ENCODE data around the gene PLK2. TPM values are rescaled to one million over a fixed set of nuclear protein-coding genes. Genes with fewer than 3 reads are reported as not detected.

PLK2 gene
- total RNA-seq, 1 donor from 2014 or later, result 830 TPM

DNA sequence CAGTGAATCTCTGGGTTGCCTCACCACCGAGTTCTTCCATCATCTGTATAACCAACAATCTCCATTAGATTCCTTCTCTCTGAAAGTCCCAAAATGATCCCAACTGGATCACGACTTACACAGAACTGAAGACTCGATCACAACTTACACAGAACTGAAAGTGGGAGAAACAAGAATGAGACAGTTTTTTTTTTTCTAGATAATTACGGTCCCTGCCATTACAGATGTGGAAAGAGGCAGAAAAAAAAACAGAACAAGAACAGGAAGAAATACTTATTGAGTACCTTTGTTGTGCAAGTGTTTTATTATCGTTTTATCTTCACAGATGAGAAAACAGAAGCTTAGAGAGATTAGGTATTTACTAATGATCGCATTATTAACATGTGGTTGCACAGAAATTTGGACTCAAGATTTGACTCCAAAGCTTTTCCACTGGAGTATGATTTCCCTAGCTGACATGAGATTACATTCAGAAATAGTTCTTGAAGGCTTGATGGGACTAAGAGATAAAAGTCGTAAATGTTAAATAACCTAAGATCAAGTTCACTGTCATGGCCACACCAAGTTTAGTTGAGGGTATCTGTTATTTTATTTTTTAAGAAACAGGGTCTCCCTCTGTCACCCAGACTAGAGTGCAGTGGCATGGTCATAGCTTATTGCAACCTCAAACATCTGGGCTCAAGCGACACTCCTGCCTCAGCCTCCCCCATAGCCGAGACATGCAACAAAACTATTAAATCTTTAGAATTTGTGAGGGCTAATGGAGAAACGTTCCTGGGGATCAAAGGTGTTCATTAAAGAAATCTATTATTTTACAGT is 8.9 kb downstream of the PLK2 start:
- DNase-seq (ENCODE audit: low read depth), result peak; percentile 60

DNA sequence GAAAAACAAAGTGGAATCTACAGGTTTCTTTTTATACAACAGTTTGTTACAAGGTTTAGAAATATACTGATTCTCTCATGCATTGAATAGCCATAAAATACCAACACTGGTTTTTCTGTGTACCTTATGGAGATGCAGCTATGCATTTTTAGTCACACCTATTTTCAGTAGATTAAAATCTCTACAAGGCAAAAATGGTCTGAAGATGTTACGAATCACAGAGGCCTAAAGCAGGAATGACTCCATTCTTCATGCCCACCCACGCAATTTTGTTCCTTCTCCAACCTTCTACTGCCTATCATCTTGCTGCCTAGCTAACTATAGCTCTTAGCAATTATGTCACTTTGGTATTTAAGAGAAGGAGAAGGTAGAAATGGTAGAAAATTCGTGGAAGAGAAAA is 9.9 kb downstream of the PLK2 start:
- peak; percentile 4 for DNase-seq (ENCODE audit: low read depth)

GRCh38 chr5:58447226-58447625 is 12.7 kb downstream of the PLK2 start:
- peak; percentile 19 for DNase-seq (ENCODE audit: low read depth)

DNA sequence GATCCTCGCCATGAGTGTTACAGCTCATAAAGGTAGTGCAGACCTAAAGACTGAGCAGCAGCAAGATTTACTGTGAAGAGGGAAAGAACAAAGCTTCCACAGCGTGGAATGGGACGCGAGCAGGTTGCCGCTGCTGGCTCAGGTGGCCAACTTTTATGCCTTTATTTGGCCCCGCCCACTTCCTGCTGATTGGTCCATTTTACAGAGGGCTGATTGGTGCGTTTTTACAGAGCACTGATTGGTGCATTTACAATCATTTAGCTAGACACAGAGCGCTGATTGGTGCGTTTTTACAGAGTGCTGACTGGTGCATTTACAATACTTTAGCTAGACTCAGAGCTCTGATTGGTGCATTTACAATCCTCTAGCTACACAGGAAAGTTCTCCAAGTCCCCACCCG is 13.9 kb downstream of the PLK2 start:
- DNase-seq (ENCODE audit: low read depth), result no peak

DNA sequence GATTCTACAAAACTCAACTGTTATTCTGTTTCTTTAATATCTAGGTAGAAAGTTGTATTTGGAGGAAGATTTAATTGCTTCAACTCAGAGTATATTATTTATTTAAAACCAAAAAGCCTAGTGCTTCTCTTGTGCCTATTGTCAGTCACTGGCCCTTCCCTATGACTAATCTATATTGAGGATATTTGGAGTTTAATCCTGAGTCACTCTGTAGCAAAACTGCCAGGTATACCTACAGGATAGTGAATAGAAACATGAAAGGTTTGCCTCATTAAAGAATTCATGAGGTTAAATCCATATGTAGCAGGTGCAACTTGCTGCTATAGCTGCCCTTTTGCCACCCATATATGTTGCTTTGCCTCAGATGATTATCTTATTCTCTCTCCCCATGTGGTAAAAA is 15.1 kb downstream of the PLK2 start:
- DNase-seq (ENCODE audit: low read depth), result no peak

GRCh38 chr5:58440901-58441460 is 18.9 kb downstream of the PLK2 start:
- no peak for DNase-seq (ENCODE audit: low read depth)

DNA sequence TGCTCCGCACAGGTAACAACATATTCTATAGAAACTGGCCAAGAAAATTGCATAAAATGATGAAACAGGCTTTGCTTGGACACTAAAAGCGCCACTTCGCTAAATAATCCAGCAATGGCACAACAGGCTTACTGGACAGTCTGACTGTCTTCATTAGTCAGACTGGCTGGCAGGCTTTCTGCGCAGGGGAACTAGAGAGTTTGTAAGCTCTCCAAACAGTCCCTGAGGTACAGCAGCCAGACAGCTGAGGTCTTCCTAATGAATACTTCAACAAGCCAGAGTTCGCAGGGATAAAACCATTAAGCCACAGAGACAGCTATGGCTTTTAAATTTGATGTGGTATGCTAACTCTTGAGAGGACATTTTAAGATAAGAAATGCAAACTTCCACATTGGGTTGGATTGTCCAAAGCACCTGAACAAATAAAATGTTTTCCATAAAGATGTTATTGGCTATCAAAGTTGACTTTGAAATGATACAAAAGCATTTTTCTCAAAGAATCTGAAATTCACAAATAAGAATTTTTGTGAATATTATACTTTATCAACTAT is 20.7 kb downstream of the PLK2 start:
- DNase-seq (ENCODE audit: low read depth), result no peak

- DNase-seq (ENCODE audit: low read depth), result no peak
Measured at GRCh38 chr5:58437661-58438060, 22.2 kb downstream of the PLK2 start.

GRCh38 chr5:58431832-58432231 is 28.1 kb downstream of the PLK2 start:
- no peak for DNase-seq (ENCODE audit: low read depth)

- peak; percentile 59 for DNase-seq (ENCODE audit: low read depth)
Measured at GRCh38 chr5:58412932-58413331, 47.0 kb downstream of the PLK2 start.

- no peak for DNase-seq (ENCODE audit: low read depth)
Measured at GRCh38 chr5:58412081-58412480, 47.8 kb downstream of the PLK2 start.

GRCh38 chr5:58411372-58411771 is 48.5 kb downstream of the PLK2 start:
- peak; percentile 33 for DNase-seq (ENCODE audit: low read depth)

- DNase-seq (ENCODE audit: low read depth), result peak; percentile 79
Measured at GRCh38 chr5:58410441-58410840, 49.4 kb downstream of the PLK2 start.

- DNase-seq (ENCODE audit: low read depth), result peak; percentile 79
Measured at GRCh38 chr5:58407042-58407719, 52.7 kb downstream of the PLK2 start.

- no peak for DNase-seq (ENCODE audit: low read depth)
Measured at GRCh38 chr5:58406394-58406793, 53.5 kb downstream of the PLK2 start.

GRCh38 chr5:58405175-58405574 is 54.7 kb downstream of the PLK2 start:
- no peak for DNase-seq (ENCODE audit: low read depth)

DNA sequence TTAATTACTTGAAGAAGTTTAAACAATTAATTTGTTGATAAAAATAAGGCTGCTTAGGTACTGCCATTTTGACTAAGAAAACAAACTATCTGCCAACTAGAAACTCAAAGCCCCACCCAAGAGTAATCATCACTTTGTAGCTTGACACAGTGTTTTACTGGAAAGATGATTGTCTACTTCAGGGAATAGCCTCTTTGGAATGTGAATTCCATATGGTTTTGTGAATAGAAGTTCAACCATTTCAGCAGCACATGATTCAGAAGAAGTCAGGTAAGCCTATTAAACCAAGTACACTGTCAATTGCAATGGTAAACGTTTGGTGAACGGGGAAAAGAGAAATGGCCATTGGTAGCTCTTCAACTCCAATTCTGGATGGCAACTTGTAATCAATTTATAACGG is 55.2 kb downstream of the PLK2 start:
- DNase-seq (ENCODE audit: low read depth), result no peak

Other genes starting within 250 kb of the PLK2 start
- gene GAPT, start 31.3 kb upstream of the PLK2 start, total RNA-seq, result not detected in 2 replicates
- not detected in 2 replicates for gene RAB3C, start 123.0 kb upstream of the PLK2 start, total RNA-seq